NT2/D1 (cell line): ENCODE results near the gene CRYM.

Experiments
- SUZ12 ChIP-seq: IDR thresholded peaks from 2 replicates; pipeline ENCODE4 v1.6.1; 2011; ENCODE audit not compliant: insufficient read length, insufficient read depth; ENCODE audit errors: extremely low read depth
- YY1 ChIP-seq: IDR thresholded peaks from 2 replicates; pipeline ENCODE4 v1.6.1; 2011; ENCODE audit not compliant: insufficient read length, insufficient read depth

DNA sequence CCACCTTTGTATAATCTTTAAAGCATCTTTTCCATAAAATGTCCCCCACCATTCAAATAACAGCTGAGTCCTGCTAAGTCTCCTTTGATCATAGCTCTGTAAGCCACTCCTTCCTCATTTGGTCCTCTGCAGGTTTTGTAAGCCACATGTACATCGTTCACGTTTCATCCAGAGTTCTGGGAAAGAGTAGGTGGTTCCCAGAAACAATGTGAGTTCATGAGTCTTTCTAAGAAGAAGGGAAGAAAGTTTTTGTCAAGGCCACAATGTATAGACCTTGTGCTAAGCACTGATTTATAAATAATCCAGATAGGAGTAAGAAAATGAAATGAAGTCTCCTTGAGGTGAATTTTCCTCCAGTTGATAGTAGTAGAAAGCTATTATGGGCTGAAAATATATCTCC lies 53.3 kb downstream of the CRYM start:
- TF ChIP-seq SUZ12 (no peak), YY1 (no peak)
